ENCODE data around the gene MAGI1. TPM values are rescaled to one million over a fixed set of nuclear protein-coding genes. Genes with fewer than 3 reads are reported as not detected.

The MAGI1 gene
- total RNA-seq, 1 experiment from 2014 or later: 38.6 TPM

DNA sequence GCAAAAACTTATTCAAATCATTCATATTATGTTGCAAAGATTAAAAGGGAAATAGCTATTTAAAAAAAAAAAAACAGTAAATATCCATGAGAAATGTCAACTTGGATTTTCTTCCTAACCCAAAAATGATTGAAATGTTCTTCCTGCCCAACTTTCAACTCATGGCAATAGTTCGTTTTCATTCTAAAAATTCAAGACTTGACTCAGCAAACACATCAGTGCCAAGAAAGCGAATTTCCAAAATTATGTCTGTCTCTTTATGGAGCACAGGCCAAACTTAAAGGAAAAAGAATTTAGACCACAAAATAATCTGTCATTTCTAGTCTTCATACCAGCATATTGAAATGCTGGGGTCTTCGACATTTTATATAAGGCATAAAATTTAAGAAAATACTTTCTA, 63.7 kb downstream of the MAGI1 start:
- TF ChIP-seq CTCF (IDR thresholded peaks at IDR 0.05 in 2 of 3, conservative IDR thresholded peaks at IDR 0.05 in 1 of 3; ENCODE audit: borderline replicate concordance in 1 of 3, insufficient read depth in 1 of 3, low read depth in 2 of 3, low read length in 2 of 3) (no peak), CBX3 (IDR thresholded peaks at IDR 0.05; ENCODE audit: low read depth) (no peak), EZH2phosphoT487 (IDR thresholded peaks at IDR 0.05; ENCODE audit: borderline replicate concordance) (no peak), SIN3A (IDR thresholded peaks at IDR 0.05; ENCODE audit: low read depth) (no peak), ELF1 (IDR thresholded peaks at IDR 0.05; ENCODE audit: borderline replicate concordance, low read depth) (no peak), EGR1 (IDR thresholded peaks at IDR 0.05; ENCODE audit: low read depth) (no peak), MAX (IDR thresholded peaks at IDR 0.05) (no peak), JUND (IDR thresholded peaks at IDR 0.05) (no peak), SRF (IDR thresholded peaks at IDR 0.05; ENCODE audit: low read depth) (no peak), CEBPB (IDR thresholded peaks at IDR 0.05; ENCODE audit: low read depth) (no peak), ZNF274 (IDR thresholded peaks at IDR 0.05; ENCODE audit: low read depth, low read length) (no peak), SP1 (IDR thresholded peaks at IDR 0.05; ENCODE audit: low read depth) (no peak), RAD21 (IDR thresholded peaks at IDR 0.05; ENCODE audit: low read depth) (no peak), EZH2 (IDR thresholded peaks at IDR 0.05) (no peak), TCF7L2 (IDR thresholded peaks at IDR 0.05; ENCODE audit: borderline replicate concordance, extremely low read depth, insufficient read depth, insufficient read length) (no peak), YY1 (IDR thresholded peaks at IDR 0.05; ENCODE audit: extremely low read depth, insufficient replicate concordance, low read depth, low read length) (no peak)
- TF ChIP-seq, protein P1, sequence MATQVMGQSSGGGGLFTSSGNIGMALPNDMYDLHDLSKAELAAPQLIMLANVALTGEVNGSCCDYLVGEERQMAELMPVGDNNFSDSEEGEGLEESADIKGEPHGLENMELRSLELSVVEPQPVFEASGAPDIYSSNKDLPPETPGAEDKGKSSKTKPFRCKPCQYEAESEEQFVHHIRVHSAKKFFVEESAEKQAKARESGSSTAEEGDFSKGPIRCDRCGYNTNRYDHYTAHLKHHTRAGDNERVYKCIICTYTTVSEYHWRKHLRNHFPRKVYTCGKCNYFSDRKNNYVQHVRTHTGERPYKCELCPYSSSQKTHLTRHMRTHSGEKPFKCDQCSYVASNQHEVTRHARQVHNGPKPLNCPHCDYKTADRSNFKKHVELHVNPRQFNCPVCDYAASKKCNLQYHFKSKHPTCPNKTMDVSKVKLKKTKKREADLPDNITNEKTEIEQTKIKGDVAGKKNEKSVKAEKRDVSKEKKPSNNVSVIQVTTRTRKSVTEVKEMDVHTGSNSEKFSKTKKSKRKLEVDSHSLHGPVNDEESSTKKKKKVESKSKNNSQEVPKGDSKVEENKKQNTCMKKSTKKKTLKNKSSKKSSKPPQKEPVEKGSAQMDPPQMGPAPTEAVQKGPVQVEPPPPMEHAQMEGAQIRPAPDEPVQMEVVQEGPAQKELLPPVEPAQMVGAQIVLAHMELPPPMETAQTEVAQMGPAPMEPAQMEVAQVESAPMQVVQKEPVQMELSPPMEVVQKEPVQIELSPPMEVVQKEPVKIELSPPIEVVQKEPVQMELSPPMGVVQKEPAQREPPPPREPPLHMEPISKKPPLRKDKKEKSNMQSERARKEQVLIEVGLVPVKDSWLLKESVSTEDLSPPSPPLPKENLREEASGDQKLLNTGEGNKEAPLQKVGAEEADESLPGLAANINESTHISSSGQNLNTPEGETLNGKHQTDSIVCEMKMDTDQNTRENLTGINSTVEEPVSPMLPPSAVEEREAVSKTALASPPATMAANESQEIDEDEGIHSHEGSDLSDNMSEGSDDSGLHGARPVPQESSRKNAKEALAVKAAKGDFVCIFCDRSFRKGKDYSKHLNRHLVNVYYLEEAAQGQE (IDR thresholded peaks at IDR 0.05; ENCODE audit: low read depth): no peak
- H3K27ac ChIP-seq (ENCODE audit: low read depth, low read length): no peak overlapping the region
- DNase-seq (ENCODE audit: low read depth, low spot score): no peak
- no peak overlapping the region for H3K9ac ChIP-seq (ENCODE audit: low read length)
- no peak overlapping the region for H3K4me2 ChIP-seq (ENCODE audit: low read length)
- H3K36me3 ChIP-seq (ENCODE audit: control insufficient read depth in 1 of 2, insufficient read depth in 2 of 2, low read length in 2 of 2): no peaks in the 10 kb centered on the region
- BruUV-seq (replicated peaks): no TSS peak
- ChIA-PET RAD21 (ENCODE audit: low non-redundant PET in 1 of 2, low total read pairs in 2 of 2, uncharacterized antibody in 2 of 2, unreplicated experiment in 2 of 2) (interaction anchor here in 1 of 2 experiments (0.7 kb wide), 1 partner anchor 976 kb away, joined by 3 read pairs; no protein-coding TSS in a partner anchor), POLR2A (no interaction called here), CTCF (no interaction called here)
- peaks cover 21 to 42% of the 10 kb centered on the region in 2 experiments for H3K4me1 ChIP-seq (ENCODE audit: control insufficient read depth in 1 of 2, insufficient read depth in 2 of 2, low read length in 2 of 2)
- H3K79me2 ChIP-seq (ENCODE audit: insufficient read depth, low read length): no peaks in the 10 kb centered on the region
- intact Hi-C loops (cut with micrococcal nuclease): no loop called here
- no peak overlapping the region for H2AFZ ChIP-seq (ENCODE audit: low read depth, low read length, poor library complexity, severe bottlenecking)
- H3K27me3 ChIP-seq (ENCODE audit: insufficient read depth, low read length): no peaks in the 10 kb centered on the region
- no peaks in the 10 kb centered on the region for H4K20me1 ChIP-seq (ENCODE audit: insufficient read depth)
- ATAC-seq: no peak
- peaks cover 0 to 4% of the 10 kb centered on the region in 2 experiments; a peak in 1 of 4 replicates for H3K9me3 ChIP-seq (ENCODE audit: control insufficient read depth in 1 of 2, insufficient read depth in 1 of 2, low read depth in 1 of 2, low read length in 2 of 2)
- no peak overlapping the region for H3K4me3 ChIP-seq (replicated peaks in 1 of 2; ENCODE audit: low read depth in 1 of 2, low read length in 2 of 2)
- no peaks in the 10 kb centered on the region for H3K9me2 ChIP-seq (ENCODE audit: insufficient read depth)
